H1 (cell line): ENCODE data around the gene RNF220. TPM values are rescaled to one million over a fixed set of nuclear protein-coding genes. Genes with fewer than 3 reads are reported as not detected.

ENCODE experiments used
- CTCF ChIA-PET: fragments of 300-600 bp; sonication (Branson Sonifier 250); formaldehyde crosslinking; loops from one replicate; lab custom pipeline; 2021; ENCODE audit not compliant: partially characterized antibody; lab: Charles Lee
- POLR2A ChIA-PET: fragments of 300-600 bp; sonication (Branson Sonifier 250); formaldehyde crosslinking; loops from one replicate; lab custom pipeline; 2021; ENCODE audit warnings: inconsistent platforms; ENCODE audit not compliant: partially characterized antibody; lab: Charles Lee
- DNase-seq, 2 experiments: peaks; one replicate each; pipeline versions ENCODE4 v3.0.0 to v3.0.0-alpha.2; 2010 to 2022; ENCODE audit warnings: low spot score in 2 of 2, low read depth in 1 of 2, mixed read lengths in 1 of 2
- FAIRE-seq: peaks from 2 replicates; lab custom pipeline; 2011; peaks lifted over from hg19 to GRCh38; lab: Jason Lieb, UNC
- H2AFZ ChIP-seq: 2 replicates; pipeline ENCODE4 v1.8.1; 2012; ENCODE audit warnings: low read length, inconsistent platforms
- H2AK5ac ChIP-seq: 2 replicates; pipeline ENCODE4 v1.6.1; 2013; ENCODE audit warnings: low read depth, low read length
- H2BK120ac ChIP-seq: replicated peaks from 2 replicates; pipeline ENCODE3; 2013; ENCODE audit warnings: low read depth, low read length, inconsistent platforms
- H2BK12ac ChIP-seq: 2 replicates; pipeline ENCODE4 v1.6.1; 2013; ENCODE audit warnings: low read depth, low read length
- H2BK15ac ChIP-seq: 2 replicates; pipeline ENCODE4 v1.6.1; 2013; ENCODE audit warnings: low read length
- H2BK20ac ChIP-seq: 2 replicates; pipeline ENCODE4 v1.6.1; 2013; ENCODE audit warnings: low read length
- H2BK5ac ChIP-seq: 2 replicates; pipeline ENCODE4 v1.6.1; 2013; ENCODE audit warnings: low read depth, low read length
- H3K14ac ChIP-seq: 2 replicates; pipeline ENCODE4 v1.6.1; 2013; ENCODE audit warnings: inconsistent platforms; ENCODE audit not compliant: insufficient read length
- H3K18ac ChIP-seq: 2 replicates; pipeline ENCODE4 v1.6.1; 2013; ENCODE audit warnings: low read length; ENCODE audit errors: extremely low read depth
- H3K23ac ChIP-seq: 2 replicates; pipeline ENCODE4 v1.6.1; 2013; ENCODE audit warnings: inconsistent platforms; ENCODE audit not compliant: insufficient read length
- H3K23me2 ChIP-seq: 2 replicates; pipeline ENCODE4 v1.6.1; 2013; ENCODE audit warnings: low read depth, low read length
- H3K27ac ChIP-seq: 2 replicates; pipeline ENCODE4 v1.6.1; 2011; ENCODE audit warnings: low read depth, low read length, inconsistent platforms
- H3K27me3 ChIP-seq, 4 experiments: replicated peaks in 1 of 4; 1 replicate in 1 of 4; 2 replicates in 3 of 4; pipeline versions ENCODE4 v1.6.1 to v1.8.1; 2011 to 2013; ENCODE audit warnings: low read length in 3 of 4, mild to moderate bottlenecking in 3 of 4, inconsistent platforms in 2 of 4, mixed read lengths in 2 of 4, moderate library complexity in 1 of 4; ENCODE audit not compliant: control insufficient read depth in 3 of 4, insufficient read depth in 3 of 4; ENCODE audit errors: extremely low read depth in 1 of 4
- H3K36me3 ChIP-seq, 4 experiments: 2 replicates each; pipeline versions ENCODE4 v1.6.1 to v1.8.1; 2011 to 2013; ENCODE audit warnings: mild to moderate bottlenecking in 4 of 4, low read length in 3 of 4, moderate library complexity in 2 of 4, control low read depth in 1 of 4, inconsistent platforms in 1 of 4; ENCODE audit not compliant: insufficient read depth in 4 of 4, control insufficient read depth in 2 of 4
- H3K4ac ChIP-seq: replicated peaks from 2 replicates; pipeline ENCODE3; 2013; ENCODE audit warnings: low read length, low read depth, mixed read lengths, inconsistent platforms; ENCODE audit not compliant: insufficient read length
- H3K4me1 ChIP-seq, 4 experiments: replicated peaks in 1 of 4; 1 replicate in 1 of 4; 2 replicates in 3 of 4; pipeline versions ENCODE4 v1.6.1 to v1.8.1; 2011 to 2013; ENCODE audit warnings: low read length in 3 of 4, inconsistent platforms in 2 of 4, mixed read lengths in 1 of 4; ENCODE audit not compliant: insufficient read depth in 4 of 4, control insufficient read depth in 3 of 4
- H3K4me2 ChIP-seq, 2 experiments: 2 replicates each; pipeline versions ENCODE4 v1.6.1 to v1.8.1; 2011 to 2013; ENCODE audit warnings: low read depth in 2 of 2, low read length in 2 of 2, control low read depth in 1 of 2, inconsistent platforms in 1 of 2, mild to moderate bottlenecking in 1 of 2; ENCODE audit not compliant: insufficient read depth in 1 of 2
- H3K4me3 ChIP-seq, 4 experiments: fragments of 200-600, 300-600 bp in 1 of 4; sonication (generic), shearing (Covaris generic), sonication (Bioruptor Twin) in 1 of 4; 2 replicates each; pipeline versions ENCODE4 v1.5.1 to v1.8.1; 2011 to 2016; ENCODE audit warnings: low read length in 4 of 4, low read depth in 3 of 4, control low read depth in 2 of 4, inconsistent platforms in 2 of 4, mild to moderate bottlenecking in 2 of 4, mixed read lengths in 1 of 4, moderate library complexity in 1 of 4; ENCODE audit not compliant: insufficient read depth in 2 of 4; ENCODE audit errors: extremely low read depth in 1 of 4
- H3K56ac ChIP-seq: replicated peaks from 2 replicates; pipeline ENCODE3; 2013; ENCODE audit warnings: low read depth, mild to moderate bottlenecking, mixed read lengths, low read length, inconsistent platforms; ENCODE audit not compliant: insufficient read length
- H3K79me1 ChIP-seq: 2 replicates; pipeline ENCODE4 v1.6.1; 2013; ENCODE audit warnings: low read depth, low read length, control low read depth
- H3K79me2 ChIP-seq, 2 experiments: 2 replicates each; pipeline versions ENCODE4 v1.6.1 to v1.8.1; 2012 to 2013; ENCODE audit warnings: low read length in 2 of 2, mild to moderate bottlenecking in 2 of 2, inconsistent platforms in 1 of 2; ENCODE audit not compliant: insufficient read depth in 2 of 2, control insufficient read depth in 1 of 2
- H3K9ac ChIP-seq, 4 experiments: replicated peaks in 1 of 4; 1 replicate in 1 of 4; 2 replicates in 3 of 4; pipeline versions ENCODE4 v1.6.1 to v1.8.1; 2011 to 2013; ENCODE audit warnings: low read depth in 3 of 4, low read length in 3 of 4, control low read depth in 2 of 4, mild to moderate bottlenecking in 2 of 4, moderate library complexity in 2 of 4, inconsistent platforms in 1 of 4; ENCODE audit errors: extremely low read depth in 1 of 4
- H3K9me3 ChIP-seq, 2 experiments: 2 replicates each; pipeline versions ENCODE4 v1.6.1 to v1.8.1; 2012 to 2013; ENCODE audit warnings: mild to moderate bottlenecking in 2 of 2, moderate library complexity in 2 of 2, control low read depth in 1 of 2, inconsistent platforms in 1 of 2, low read depth in 1 of 2, low read length in 1 of 2, mixed read lengths in 1 of 2; ENCODE audit not compliant: insufficient read depth in 2 of 2
- H4K20me1 ChIP-seq, 2 experiments: replicated peaks in 1 of 2; 2 replicates each; pipeline versions ENCODE3 to v1.8.1; 2011 to 2013; ENCODE audit warnings: inconsistent platforms in 2 of 2, low read length in 2 of 2, mild to moderate bottlenecking in 1 of 2; ENCODE audit not compliant: insufficient read depth in 2 of 2, control insufficient read depth in 1 of 2
- H4K5ac ChIP-seq: 2 replicates; pipeline ENCODE4 v1.6.1; 2013; ENCODE audit warnings: low read length, low read depth, mixed read lengths, inconsistent platforms; ENCODE audit not compliant: insufficient read length
- H4K8ac ChIP-seq: 2 replicates; pipeline ENCODE4 v1.8.0; 2013; ENCODE audit warnings: mild to moderate bottlenecking, moderate library complexity, low read length, inconsistent platforms; ENCODE audit not compliant: insufficient read depth; ENCODE audit errors: extremely low read depth
- H4K91ac ChIP-seq: replicated peaks from 2 replicates; pipeline ENCODE3; 2013; ENCODE audit warnings: low read length, mixed read lengths, inconsistent platforms; ENCODE audit not compliant: insufficient read length
- CHD2 ChIP-seq: IDR thresholded peaks from 2 replicates; pipeline ENCODE4 v1.6.1; 2012; ENCODE audit warnings: low read length, improper control_type of control experiment
- CTBP2 ChIP-seq: IDR thresholded peaks from 2 replicates; pipeline ENCODE4 v1.7.0; 2011; ENCODE audit warnings: borderline replicate concordance, mild to moderate bottlenecking, moderate library complexity, mixed read lengths, low read length; ENCODE audit not compliant: insufficient read depth, insufficient read length
- EZH2 ChIP-seq: fragments of 200-600 bp; sonication (generic); IDR thresholded peaks from 2 replicates; pipeline ENCODE4 v1.7.1; 2012; ENCODE audit warnings: low read depth, mild to moderate bottlenecking, moderate library complexity, low read length, inconsistent platforms; ENCODE audit not compliant: severe bottlenecking
- FOSL1 ChIP-seq: IDR thresholded peaks from 2 replicates; pipeline ENCODE4 v1.6.1; 2011; ENCODE audit warnings: mild to moderate bottlenecking, low read depth, low read length, moderate library complexity; ENCODE audit not compliant: insufficient read depth
- JUN ChIP-seq: IDR thresholded peaks from 2 replicates; pipeline ENCODE4 v1.6.1; 2011; ENCODE audit warnings: low read depth, mild to moderate bottlenecking, improper control_type of control experiment, low read length
- NANOG ChIP-seq: IDR thresholded peaks from 2 replicates; pipeline ENCODE4 v1.6.1; 2011; ENCODE audit warnings: low read length, low read depth, mild to moderate bottlenecking, inconsistent platforms; ENCODE audit not compliant: insufficient read depth, poor library complexity, severe bottlenecking
- POLR2A ChIP-seq, 2 experiments: IDR thresholded peaks; 1 replicate in 1 of 2; 2 replicates in 1 of 2; pipeline ENCODE4 v1.6.1; 2011; ENCODE audit warnings: low read depth in 2 of 2, low read length in 2 of 2, mild to moderate bottlenecking in 2 of 2; ENCODE audit errors: control extremely low read depth in 1 of 2
- POLR2AphosphoS5 ChIP-seq: IDR thresholded peaks from 2 replicates; pipeline ENCODE4 v1.6.1; 2011; ENCODE audit warnings: low read depth, low read length
- POU5F1 ChIP-seq: IDR thresholded peaks from 2 replicates; pipeline ENCODE4 v1.6.1; 2011; ENCODE audit warnings: low read depth, mild to moderate bottlenecking, low read length, moderate library complexity
- RBBP5 ChIP-seq: IDR thresholded peaks from 2 replicates; pipeline ENCODE4 v1.7.1; 2012; ENCODE audit warnings: low read depth, mild to moderate bottlenecking, inconsistent platforms, low read length, moderate library complexity, borderline replicate concordance
- RNF2 ChIP-seq: fragments of 200-900, 300-1000 bp; sonication (generic); IDR thresholded peaks from 2 replicates; pipeline ENCODE4 v1.7.1; 2016; ENCODE audit warnings: borderline replicate concordance, low read depth, mild to moderate bottlenecking, antibody characterized with exemption, low read length; ENCODE audit not compliant: poor library complexity, severe bottlenecking; ENCODE audit errors: missing control alignments
- TAF7 ChIP-seq: optimal IDR thresholded peaks from 2 replicates; pipeline ENCODE3; 2011; ENCODE audit warnings: low read depth, mild to moderate bottlenecking, inconsistent platforms, low read length, moderate library complexity, borderline replicate concordance
- WGBS, 2 experiments: shearing (Covaris generic) in 1 of 2; methylation state at CpG; one replicate each; pipeline versions ENCODE4 v1.1.6 to v1.1.7; 2013 to 2015; ENCODE audit warnings: low lambda C conversion rate in 2 of 2, mixed read lengths in 2 of 2, inconsistent platforms in 1 of 2, low coverage in 1 of 2, missing lambda C conversion rate in 1 of 2; ENCODE audit not compliant: insufficient replicate concordance in 2 of 2, insufficient coverage in 1 of 2, insufficient read length in 1 of 2; ENCODE audit errors: extremely low coverage in 1 of 2, missing lambda C conversion rate in 1 of 2; 5-methylcytosine and 5-hydroxymethylcytosine counted together
- polyA plus RNA-seq, 7 experiments: library from polyadenylated mRNA; depleted of rRNA in 3 of 7; stranded (reverse) in 5 of 7; unstranded in 2 of 7; fragments of >200 nt in 5 of 7; fragments of 200-250 nt in 2 of 7; gene quantifications; 1 replicate in 5 of 7; 2 replicates in 1 of 7; 4 replicates in 1 of 7; pipeline versions ENCODE4 v1.2.1 to v1.2.3, GENCODE V29; 2011 to 2013; ENCODE audit warnings: missing spikeins in 2 of 7, mixed read lengths in 2 of 7
- total RNA-seq: library from RNA; stranded (reverse); fragmentation: NEBNext Ultra II Directional; extraction: Animal tissue kit (Norgen Biotek cat#: 25700); gene quantifications from 2 replicates; pipeline ENCODE4 v1.2.1, GENCODE V29; 2021
- TF ChIP-seq, protein P1 (sequence below): IDR thresholded peaks from 2 replicates; pipeline ENCODE4 v1.6.1; 2012; ENCODE audit warnings: inconsistent platforms

The RNF220 gene
- total and polyA plus RNA-seq, 2 of the 8 experiments (the other 6 are each of a cell fraction or from before 2014, with no cell fraction given): 123 to 160 TPM

DNA sequence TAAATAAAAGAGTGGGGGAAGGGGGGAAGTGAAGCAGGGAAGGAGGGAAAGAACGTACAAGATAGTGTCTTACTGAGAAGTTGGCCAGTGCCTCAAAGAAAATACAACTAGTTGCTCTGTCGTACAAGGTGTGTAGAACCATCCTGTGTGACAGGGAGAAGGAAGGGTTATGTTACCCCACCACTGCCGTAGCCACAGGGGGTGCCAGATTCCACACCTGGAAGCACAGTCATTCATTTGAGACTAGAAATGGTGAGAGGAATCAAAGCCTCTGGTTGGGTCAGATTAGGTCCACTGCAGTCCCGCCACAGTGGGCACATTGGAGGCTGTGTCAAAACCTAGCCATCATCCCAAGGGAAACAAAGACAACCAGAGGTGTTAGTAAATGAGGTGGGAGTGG is 47.3 kb upstream of the RNF220 start:
- H3K27ac ChIP-seq: no peak overlapping the region
- H2AK5ac ChIP-seq: no peak overlapping the region
- H3K56ac ChIP-seq: no peak overlapping the region
- POLR2A ChIA-PET: no interaction called here
- no peak overlapping the region for H2BK15ac ChIP-seq
- no peak overlapping the region; the same call in 1 of the 2 replicates for H2AFZ ChIP-seq
- H2BK120ac ChIP-seq: no peak overlapping the region
- FAIRE-seq (no peak), DNase-seq (no peak)
- H4K91ac ChIP-seq: no peak overlapping the region
- H3K4me3 ChIP-seq: no peak overlapping the region
- H3K36me3 ChIP-seq: no peaks in the 10 kb centered on the region
- H3K18ac ChIP-seq: no peak overlapping the region
- no peak overlapping the region; the same call in 1 of the 2 replicates for H4K8ac ChIP-seq
- peak overlapping the region; percentile 54; the same call in 1 of the 2 replicates for H2BK12ac ChIP-seq
- no peak overlapping the region for H2BK5ac ChIP-seq
- H3K4me2 ChIP-seq: no peak overlapping the region
- H3K14ac ChIP-seq: no peak overlapping the region
- H3K4ac ChIP-seq: no peak overlapping the region
- H3K23me2 ChIP-seq: peaks cover 2% of the 10 kb centered on the region; the same call in 1 of the 2 replicates
- peaks cover 5% of the 10 kb centered on the region; the same call in 1 of the 2 replicates for H3K79me1 ChIP-seq
- WGBS, 2 experiments: 86% methylated on average over 4 of the region's 4 CpGs; no CpG with 5 or more reads in 1 of the 2 experiments
- H3K23ac ChIP-seq: no peak overlapping the region
- H3K9ac ChIP-seq: no peak overlapping the region
- peaks cover 0 to 20% of the 10 kb centered on the region in 2 experiments; a peak in 3 of 4 replicates for H3K79me2 ChIP-seq
- CTCF ChIA-PET: interaction anchor here (0.7 to 8.9 kb wide), 7 partner anchors 11 to 63 kb away, joined by 3 to 44 read pairs (median 5); no protein-coding TSS in a partner anchor
- no peaks in the 10 kb centered on the region for H3K27me3 ChIP-seq
- H3K9me3 ChIP-seq: no peaks in the 10 kb centered on the region
- no peak overlapping the region for H4K5ac ChIP-seq
- H4K20me1 ChIP-seq: no peaks in the 10 kb centered on the region
- no peak overlapping the region for H2BK20ac ChIP-seq
- peaks cover 0 to 15% (median 8%) of the 10 kb centered on the region in 4 experiments; a peak in 6 of 7 replicates for H3K4me1 ChIP-seq
- TF ChIP-seq, protein P1, sequence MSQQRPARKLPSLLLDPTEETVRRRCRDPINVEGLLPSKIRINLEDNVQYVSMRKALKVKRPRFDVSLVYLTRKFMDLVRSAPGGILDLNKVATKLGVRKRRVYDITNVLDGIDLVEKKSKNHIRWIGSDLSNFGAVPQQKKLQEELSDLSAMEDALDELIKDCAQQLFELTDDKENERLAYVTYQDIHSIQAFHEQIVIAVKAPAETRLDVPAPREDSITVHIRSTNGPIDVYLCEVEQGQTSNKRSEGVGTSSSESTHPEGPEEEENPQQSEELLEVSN: no peak
- no peak for TF ChIP-seq RNF2
- no peak for TF ChIP-seq POU5F1
- no peak for TF ChIP-seq CHD2
- no peak for TF ChIP-seq RBBP5
- TF ChIP-seq POLR2A (IDR thresholded peaks at IDR 0.05; ENCODE audit: control extremely low read depth in 1 of 2, low read depth in 2 of 2, low read length in 2 of 2): no peak
- no peak for TF ChIP-seq TAF7
- TF ChIP-seq NANOG: no peak
- no peak for TF ChIP-seq POLR2AphosphoS5
- TF ChIP-seq EZH2: no peak
- no peak for TF ChIP-seq JUN
- TF ChIP-seq FOSL1: no peak
- no peak for TF ChIP-seq CTBP2
